ENCODE data around the gene IL22RA1. TPM values are rescaled to one million over a fixed set of nuclear protein-coding genes. Genes with fewer than 3 reads are reported as not detected.

IL22RA1 gene
- total and polyA plus RNA-seq, 10 of the 15 experiments (the other 5 are each of a cell fraction or from before 2014, with no cell fraction given) = not detected

DNA sequence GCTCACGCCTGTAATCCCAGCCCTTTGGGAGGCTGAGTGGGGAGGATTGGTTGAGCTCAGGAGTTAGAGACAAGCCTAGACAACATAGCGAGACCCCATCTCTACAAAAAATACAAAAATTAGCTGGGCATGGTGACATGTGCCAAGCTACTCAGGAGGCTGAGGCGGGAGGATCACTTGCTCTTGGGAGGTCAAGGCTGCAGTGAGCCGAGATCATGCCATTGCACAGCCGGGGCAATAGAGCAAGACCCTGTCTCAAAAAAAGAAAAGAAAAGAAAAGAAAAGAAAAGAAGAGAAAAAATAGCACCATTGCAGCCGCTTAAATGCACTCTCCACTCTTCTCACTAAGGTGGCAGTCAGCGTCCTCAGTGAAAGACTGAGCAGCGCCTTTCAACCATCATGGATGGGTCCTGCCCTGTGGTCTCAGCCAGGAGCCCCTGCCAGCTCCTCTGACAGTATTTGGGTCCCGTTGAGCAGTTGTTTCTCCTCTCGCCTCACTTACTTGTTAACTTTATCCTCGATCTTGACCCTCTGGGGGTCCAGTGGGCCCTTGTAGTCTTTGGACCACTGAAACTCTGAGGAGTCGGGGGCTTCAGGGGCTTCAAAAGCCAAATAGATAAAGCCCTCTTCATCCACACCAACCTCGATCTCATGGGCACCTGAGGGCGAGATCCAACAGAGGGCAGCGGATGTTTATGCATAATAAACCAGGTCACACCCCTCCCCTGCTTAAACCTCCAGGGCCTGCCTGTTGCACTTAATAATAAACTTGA is 67.9 kb downstream of the IL22RA1 start (continued):
- no peak for TF ChIP-seq PML (IDR thresholded peaks at IDR 0.05; ENCODE audit: low read length)
- no peak for TF ChIP-seq CBFB (IDR thresholded peaks at IDR 0.05; ENCODE audit: low read depth)
- TF ChIP-seq, protein P1, sequence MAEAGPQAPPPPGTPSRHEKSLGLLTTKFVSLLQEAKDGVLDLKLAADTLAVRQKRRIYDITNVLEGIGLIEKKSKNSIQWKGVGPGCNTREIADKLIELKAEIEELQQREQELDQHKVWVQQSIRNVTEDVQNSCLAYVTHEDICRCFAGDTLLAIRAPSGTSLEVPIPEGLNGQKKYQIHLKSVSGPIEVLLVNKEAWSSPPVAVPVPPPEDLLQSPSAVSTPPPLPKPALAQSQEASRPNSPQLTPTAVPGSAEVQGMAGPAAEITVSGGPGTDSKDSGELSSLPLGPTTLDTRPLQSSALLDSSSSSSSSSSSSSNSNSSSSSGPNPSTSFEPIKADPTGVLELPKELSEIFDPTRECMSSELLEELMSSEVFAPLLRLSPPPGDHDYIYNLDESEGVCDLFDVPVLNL (IDR thresholded peaks at IDR 0.05; ENCODE audit: low read depth, low read length) = no peak
- no peak for TF ChIP-seq HCFC1 (IDR thresholded peaks at IDR 0.05; ENCODE audit: low read length)
- TF ChIP-seq, protein P2, sequence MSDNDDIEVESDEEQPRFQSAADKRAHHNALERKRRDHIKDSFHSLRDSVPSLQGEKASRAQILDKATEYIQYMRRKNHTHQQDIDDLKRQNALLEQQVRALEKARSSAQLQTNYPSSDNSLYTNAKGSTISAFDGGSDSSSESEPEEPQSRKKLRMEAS (IDR thresholded peaks at IDR 0.05; ENCODE audit: low read depth, low read length) = no peak
- TF ChIP-seq CEBPB (IDR thresholded peaks at IDR 0.05; ENCODE audit: borderline replicate concordance in 1 of 2, low read depth in 2 of 2, low read length in 2 of 2) = no peak

DNA sequence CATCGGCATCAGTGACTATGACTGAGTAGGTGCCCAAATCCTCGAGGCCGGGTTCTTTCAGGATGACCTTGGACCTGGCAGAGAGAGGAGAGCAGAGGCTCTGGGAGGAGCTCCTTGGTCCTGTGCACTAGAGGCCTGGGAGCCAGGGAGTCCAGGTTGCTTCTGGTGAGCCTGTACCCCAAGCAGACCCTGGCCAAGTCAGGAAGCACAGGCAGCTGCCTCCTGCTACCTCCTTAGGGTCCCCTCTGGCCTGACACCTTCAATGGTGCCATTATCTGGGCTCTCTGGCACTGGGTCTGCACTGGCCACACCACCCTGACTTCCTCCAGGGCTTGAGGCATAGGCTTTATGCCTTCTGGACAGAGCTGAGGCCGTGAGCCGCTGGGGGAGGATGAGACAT is 68.7 kb downstream of the IL22RA1 start:
- no peaks in the 10 kb centered on the region for H3K36me3 ChIP-seq (ENCODE audit: control insufficient read depth in 2 of 2, insufficient read depth in 2 of 2, low read length in 1 of 2)
- ATAC-seq (no peak), FAIRE-seq (no peak), DNase-seq (ENCODE audit: low read depth, low spot score) (no peak)
- H4K20me1 ChIP-seq (ENCODE audit: control insufficient read depth, insufficient read depth) = no peaks in the 10 kb centered on the region
- ChIA-PET POLR2A (interaction anchor here (0.5 kb wide), 1 partner anchor 282 kb away, joined by 3 read pairs; no protein-coding TSS in a partner anchor), SMC1A (ENCODE audit: uncharacterized antibody, unreplicated experiment) (no interaction called here), CTCF (no interaction called here), RAD21 (ENCODE audit: unreplicated experiment) (no interaction called here)
- H3K79me2 ChIP-seq (ENCODE audit: control insufficient read depth, insufficient read depth, low read length) = no peaks in the 10 kb centered on the region
- in situ Hi-C loops (cut with MboI) (no loop called here), intact Hi-C loops (cut with micrococcal nuclease; ENCODE audit: unreplicated experiment) (loop anchor here (5.0 kb wide), 2 partner anchors 78 to 318 kb away; no protein-coding TSS in a partner anchor)
- H2AFZ ChIP-seq (ENCODE audit: control insufficient read depth, low read depth, low read length) = no peak overlapping the region
- H3K4me2 ChIP-seq (ENCODE audit: control insufficient read depth, insufficient read depth) = no peak overlapping the region
- peaks cover 0 to 5% of the 10 kb centered on the region in 2 experiments; a peak in 2 of 4 replicates for H3K27me3 ChIP-seq (replicated peaks in 1 of 2; ENCODE audit: control insufficient read depth in 2 of 2, insufficient read depth in 2 of 2, low read length in 1 of 2)
- WGBS (ENCODE audit: insufficient coverage, insufficient replicate concordance, low lambda C conversion rate, missing lambda C conversion rate) = 26% methylated on average over 5 of the region's 5 CpGs
- no peak overlapping the region for H3K4me3 ChIP-seq
- H3K27ac ChIP-seq (ENCODE audit: control insufficient read depth, insufficient read depth) = no peak overlapping the region
- H3K9ac ChIP-seq (ENCODE audit: control insufficient read depth, insufficient read depth, low read length) = no peak overlapping the region
- BruUV-seq (replicated peaks) = no TSS peak
- no peaks in the 10 kb centered on the region for H3K9me3 ChIP-seq (replicated peaks; ENCODE audit: control insufficient read depth, insufficient read depth, low read length)
- H3K4me1 ChIP-seq (ENCODE audit: control insufficient read depth, insufficient read depth, low read length) = no peaks in the 10 kb centered on the region
- no peak for TF ChIP-seq ZNF622 (IDR thresholded peaks at IDR 0.05)
- no peak for TF ChIP-seq MEF2A (IDR thresholded peaks at IDR 0.05; ENCODE audit: insufficient read depth, low read depth, low read length)
- TF ChIP-seq CHD4 (IDR thresholded peaks at IDR 0.05) = no peak
- TF ChIP-seq TCF12 (IDR thresholded peaks at IDR 0.05; ENCODE audit: low read depth, low read length) = no peak
- TF ChIP-seq, protein P3, sequence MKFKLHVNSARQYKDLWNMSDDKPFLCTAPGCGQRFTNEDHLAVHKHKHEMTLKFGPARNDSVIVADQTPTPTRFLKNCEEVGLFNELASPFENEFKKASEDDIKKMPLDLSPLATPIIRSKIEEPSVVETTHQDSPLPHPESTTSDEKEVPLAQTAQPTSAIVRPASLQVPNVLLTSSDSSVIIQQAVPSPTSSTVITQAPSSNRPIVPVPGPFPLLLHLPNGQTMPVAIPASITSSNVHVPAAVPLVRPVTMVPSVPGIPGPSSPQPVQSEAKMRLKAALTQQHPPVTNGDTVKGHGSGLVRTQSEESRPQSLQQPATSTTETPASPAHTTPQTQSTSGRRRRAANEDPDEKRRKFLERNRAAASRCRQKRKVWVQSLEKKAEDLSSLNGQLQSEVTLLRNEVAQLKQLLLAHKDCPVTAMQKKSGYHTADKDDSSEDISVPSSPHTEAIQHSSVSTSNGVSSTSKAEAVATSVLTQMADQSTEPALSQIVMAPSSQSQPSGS (IDR thresholded peaks at IDR 0.05; ENCODE audit: low read length) = no peak
- TF ChIP-seq, protein P4, sequence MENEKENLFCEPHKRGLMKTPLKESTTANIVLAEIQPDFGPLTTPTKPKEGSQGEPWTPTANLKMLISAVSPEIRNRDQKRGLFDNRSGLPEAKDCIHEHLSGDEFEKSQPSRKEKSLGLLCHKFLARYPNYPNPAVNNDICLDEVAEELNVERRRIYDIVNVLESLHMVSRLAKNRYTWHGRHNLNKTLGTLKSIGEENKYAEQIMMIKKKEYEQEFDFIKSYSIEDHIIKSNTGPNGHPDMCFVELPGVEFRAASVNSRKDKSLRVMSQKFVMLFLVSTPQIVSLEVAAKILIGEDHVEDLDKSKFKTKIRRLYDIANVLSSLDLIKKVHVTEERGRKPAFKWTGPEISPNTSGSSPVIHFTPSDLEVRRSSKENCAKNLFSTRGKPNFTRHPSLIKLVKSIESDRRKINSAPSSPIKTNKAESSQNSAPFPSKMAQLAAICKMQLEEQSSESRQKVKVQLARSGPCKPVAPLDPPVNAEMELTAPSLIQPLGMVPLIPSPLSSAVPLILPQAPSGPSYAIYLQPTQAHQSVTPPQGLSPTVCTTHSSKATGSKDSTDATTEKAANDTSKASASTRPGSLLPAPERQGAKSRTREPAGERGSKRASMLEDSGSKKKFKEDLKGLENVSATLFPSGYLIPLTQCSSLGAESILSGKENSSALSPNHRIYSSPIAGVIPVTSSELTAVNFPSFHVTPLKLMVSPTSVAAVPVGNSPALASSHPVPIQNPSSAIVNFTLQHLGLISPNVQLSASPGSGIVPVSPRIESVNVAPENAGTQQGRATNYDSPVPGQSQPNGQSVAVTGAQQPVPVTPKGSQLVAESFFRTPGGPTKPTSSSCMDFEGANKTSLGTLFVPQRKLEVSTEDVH (IDR thresholded peaks at IDR 0.05; ENCODE audit: low read depth, partially characterized antibody) = no peak
- no peak for TF ChIP-seq ZZZ3 (IDR thresholded peaks at IDR 0.05; ENCODE audit: control insufficient read depth, insufficient read length, low read depth)
- TF ChIP-seq EZH2 (IDR thresholded peaks at IDR 0.05; ENCODE audit: borderline replicate concordance, control insufficient read depth, low read depth, low read length) = no peak
- no peak for TF ChIP-seq RUNX3 (IDR thresholded peaks at IDR 0.05; ENCODE audit: low read length)
- TF ChIP-seq ATF7 (IDR thresholded peaks at IDR 0.05; ENCODE audit: low read depth) = no peak
- no peak for TF ChIP-seq CREB1 (IDR thresholded peaks at IDR 0.05; ENCODE audit: low read depth)
